Measurements from ENCODE around the gene FUOM. TPM values are rescaled to one million over a fixed set of nuclear protein-coding genes. Genes with fewer than 3 reads are reported as not detected.
A peak's percentile ranks its signal among the peaks of the same experiment; 100 is the strongest.

The FUOM gene
- total and polyA plus RNA-seq, 2 donors (not counting 3 experiments of a cell fraction or from before 2014, with no cell fraction given) = 17.4 to 33.9 TPM

DNA sequence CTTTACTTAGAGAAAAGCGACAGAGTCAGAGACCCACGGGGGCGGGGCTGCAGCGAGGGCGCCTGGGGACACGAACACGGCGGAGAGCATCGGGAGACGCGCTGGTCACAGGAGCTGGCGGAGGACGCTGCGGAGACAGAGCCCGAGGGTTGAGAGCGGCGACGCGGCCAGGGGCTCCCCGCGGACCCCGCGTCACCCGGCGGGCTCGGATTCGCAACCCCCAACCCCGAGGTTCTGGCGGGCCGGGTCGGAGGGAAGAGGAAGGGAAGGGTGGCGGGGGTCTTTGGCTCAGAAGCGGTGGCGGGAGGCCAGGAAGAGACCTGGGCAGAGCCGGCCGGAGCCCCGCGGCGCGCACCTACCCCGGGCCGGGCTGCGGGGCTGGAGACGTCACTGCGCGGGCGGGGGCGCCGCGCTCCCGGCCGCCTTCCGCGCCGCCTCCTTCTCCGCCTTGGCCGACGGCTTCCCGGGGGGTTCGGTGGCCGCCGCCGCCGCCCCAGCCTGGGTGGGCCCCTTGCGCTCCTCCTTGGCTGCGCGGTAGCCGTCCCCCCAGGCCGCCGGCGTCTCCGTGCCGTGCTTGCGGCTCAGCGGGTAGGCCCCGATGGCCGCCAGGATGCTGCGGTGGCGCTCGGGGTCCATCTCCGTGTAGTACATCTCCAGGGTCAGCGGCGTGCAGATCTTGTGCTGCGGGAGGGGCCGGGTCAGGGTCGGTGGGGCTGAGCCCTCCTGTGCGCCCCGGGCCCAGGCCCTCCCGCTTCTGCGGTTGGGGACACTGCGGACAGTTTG lies 32.2 kb downstream of the FUOM start:
- FAIRE-seq = no peak
- intact Hi-C loops (cut with micrococcal nuclease) = loop anchor here (5.0 kb wide), 2 partner anchors 112 to 383 kb away; partner anchors contain the start of gene CFAP46
- TF ChIP-seq POLR2AphosphoS5 (IDR thresholded peaks at IDR 0.05; ENCODE audit: insufficient read depth, low read depth, low read length) (no peak), JUN (IDR thresholded peaks at IDR 0.05; ENCODE audit: borderline replicate concordance, insufficient read depth, insufficient read length, low read depth) (no peak), POLR2A (IDR thresholded peaks at IDR 0.05; ENCODE audit: low read depth, low read length) (no peak), EZH2 (IDR thresholded peaks at IDR 0.05; ENCODE audit: borderline replicate concordance, low read depth, low read length, severe bottlenecking) (peak; percentile 99)
- TF ChIP-seq, protein P1, sequence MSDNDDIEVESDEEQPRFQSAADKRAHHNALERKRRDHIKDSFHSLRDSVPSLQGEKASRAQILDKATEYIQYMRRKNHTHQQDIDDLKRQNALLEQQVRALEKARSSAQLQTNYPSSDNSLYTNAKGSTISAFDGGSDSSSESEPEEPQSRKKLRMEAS (IDR thresholded peaks at IDR 0.05; ENCODE audit: insufficient read depth, insufficient read length) = no peak
- no TSS peak for BruUV-seq (replicated peaks)
- Histone ChIP-seq H2AFZ (ENCODE audit: low read depth, low read length) (no peak overlapping the region), H3K27me3 (ENCODE audit: control insufficient read depth in 2 of 2, insufficient read depth in 2 of 2, low read length in 2 of 2) (peaks cover 29 to 40% of the 10 kb centered on the region in 2 experiments), H3K79me2 (ENCODE audit: control insufficient read depth, insufficient read depth, low read length) (no peaks in the 10 kb centered on the region), H4K20me1 (replicated peaks; ENCODE audit: control insufficient read depth, extremely low read depth, insufficient read depth, low read length) (no peaks in the 10 kb centered on the region), H3K36me3 (ENCODE audit: control insufficient read depth in 2 of 2, extremely low read depth in 1 of 2, insufficient read depth in 2 of 2, low read length in 2 of 2) (no peaks in the 10 kb centered on the region), H3K9me1 (replicated peaks; ENCODE audit: control insufficient read depth, extremely low read depth, insufficient read depth, low read length) (no peaks in the 10 kb centered on the region), H3K4me2 (ENCODE audit: insufficient read depth, low read length) (no peak overlapping the region), H3K9me3 (replicated peaks; ENCODE audit: control insufficient read depth, insufficient read depth, low read length) (no peaks in the 10 kb centered on the region), H3K4me3 (replicated peaks in 1 of 3; ENCODE audit: insufficient read depth in 1 of 3, low read depth in 1 of 3, low read length in 3 of 3) (peak overlapping the region in 1 of 3 experiments; percentile 15), H3K9ac (replicated peaks; ENCODE audit: extremely low read depth, insufficient read depth, low read length) (no peak overlapping the region), H3K4me1 (ENCODE audit: control insufficient read depth, extremely low read depth, insufficient read depth, low read length) (peaks cover 2% of the 10 kb centered on the region), H3K27ac (ENCODE audit: insufficient read depth, low read depth, low read length) (no peak overlapping the region)
- CTCF ChIA-PET = interaction anchor here (1.7 kb wide), 1 partner anchor 11 kb away, joined by 13 read pairs; no protein-coding TSS in a partner anchor
- DNase-seq (ENCODE audit: low read depth, low spot score) = no peak
- dilution Hi-C loops (cut with MboI; ENCODE audit: extremely low pct_ligation_motif_present, low sequenced_read_pairs) = no loop called here
- POLR2A ChIA-PET = no interaction called here

GRCh38 chr10:133324857-133325260 lies 33.0 kb downstream of the FUOM start:
- H3K9me3 ChIP-seq (replicated peaks; ENCODE audit: control insufficient read depth, insufficient read depth, low read length) = no peaks in the 10 kb centered on the region
- no peak overlapping the region for H3K4me2 ChIP-seq (ENCODE audit: insufficient read depth, low read length)
- H3K79me2 ChIP-seq (ENCODE audit: control insufficient read depth, insufficient read depth, low read length) = no peaks in the 10 kb centered on the region
- no TSS peak for BruUV-seq (replicated peaks)
- H3K4me1 ChIP-seq (ENCODE audit: control insufficient read depth, extremely low read depth, insufficient read depth, low read length) = peaks cover under 1% of the 10 kb centered on the region
- no peak overlapping the region for H3K9ac ChIP-seq (replicated peaks; ENCODE audit: extremely low read depth, insufficient read depth, low read length)
- ChIA-PET CTCF (interaction anchor here (1.7 kb wide), 1 partner anchor 10 kb away, joined by 13 read pairs; no protein-coding TSS in a partner anchor), POLR2A (no interaction called here)
- FAIRE-seq = no peak
- peaks cover 29 to 40% of the 10 kb centered on the region in 2 experiments for H3K27me3 ChIP-seq (ENCODE audit: control insufficient read depth in 2 of 2, insufficient read depth in 2 of 2, low read length in 2 of 2)
- DNase-seq (ENCODE audit: low read depth, low spot score) = no peak
- no peak overlapping the region for H2AFZ ChIP-seq (ENCODE audit: low read depth, low read length)
- no peaks in the 10 kb centered on the region for H4K20me1 ChIP-seq (replicated peaks; ENCODE audit: control insufficient read depth, extremely low read depth, insufficient read depth, low read length)
- dilution Hi-C loops (cut with MboI; ENCODE audit: extremely low pct_ligation_motif_present, low sequenced_read_pairs) (no loop called here), intact Hi-C loops (cut with micrococcal nuclease) (loop anchor here (1.0 to 5.0 kb wide), 3 partner anchors 16 to 383 kb away; partner anchors contain the start of gene CFAP46)
- H3K9me1 ChIP-seq (replicated peaks; ENCODE audit: control insufficient read depth, extremely low read depth, insufficient read depth, low read length) = no peaks in the 10 kb centered on the region
- no peaks in the 10 kb centered on the region for H3K36me3 ChIP-seq (ENCODE audit: control insufficient read depth in 2 of 2, extremely low read depth in 1 of 2, insufficient read depth in 2 of 2, low read length in 2 of 2)
- H3K27ac ChIP-seq (ENCODE audit: insufficient read depth, low read depth, low read length) = no peak overlapping the region
- H3K4me3 ChIP-seq (replicated peaks in 1 of 3; ENCODE audit: insufficient read depth in 1 of 3, low read depth in 1 of 3, low read length in 3 of 3) = no peak overlapping the region
- TF ChIP-seq EZH2 (IDR thresholded peaks at IDR 0.05; ENCODE audit: borderline replicate concordance, low read depth, low read length, severe bottlenecking) (no peak), MYC (IDR thresholded peaks at IDR 0.05; ENCODE audit: low read depth, low read length) (no peak), POLR2AphosphoS5 (IDR thresholded peaks at IDR 0.05; ENCODE audit: insufficient read depth, low read depth, low read length) (no peak), JUN (IDR thresholded peaks at IDR 0.05; ENCODE audit: borderline replicate concordance, insufficient read depth, insufficient read length, low read depth) (no peak), FOS (IDR thresholded peaks at IDR 0.05; ENCODE audit: borderline replicate concordance, insufficient read depth, low read length) (no peak)
- TF ChIP-seq, protein P1 (IDR thresholded peaks at IDR 0.05; ENCODE audit: insufficient read depth, insufficient read length) = no peak
- TF ChIP-seq, protein P2, sequence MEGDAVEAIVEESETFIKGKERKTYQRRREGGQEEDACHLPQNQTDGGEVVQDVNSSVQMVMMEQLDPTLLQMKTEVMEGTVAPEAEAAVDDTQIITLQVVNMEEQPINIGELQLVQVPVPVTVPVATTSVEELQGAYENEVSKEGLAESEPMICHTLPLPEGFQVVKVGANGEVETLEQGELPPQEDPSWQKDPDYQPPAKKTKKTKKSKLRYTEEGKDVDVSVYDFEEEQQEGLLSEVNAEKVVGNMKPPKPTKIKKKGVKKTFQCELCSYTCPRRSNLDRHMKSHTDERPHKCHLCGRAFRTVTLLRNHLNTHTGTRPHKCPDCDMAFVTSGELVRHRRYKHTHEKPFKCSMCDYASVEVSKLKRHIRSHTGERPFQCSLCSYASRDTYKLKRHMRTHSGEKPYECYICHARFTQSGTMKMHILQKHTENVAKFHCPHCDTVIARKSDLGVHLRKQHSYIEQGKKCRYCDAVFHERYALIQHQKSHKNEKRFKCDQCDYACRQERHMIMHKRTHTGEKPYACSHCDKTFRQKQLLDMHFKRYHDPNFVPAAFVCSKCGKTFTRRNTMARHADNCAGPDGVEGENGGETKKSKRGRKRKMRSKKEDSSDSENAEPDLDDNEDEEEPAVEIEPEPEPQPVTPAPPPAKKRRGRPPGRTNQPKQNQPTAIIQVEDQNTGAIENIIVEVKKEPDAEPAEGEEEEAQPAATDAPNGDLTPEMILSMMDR (IDR thresholded peaks at IDR 0.05; ENCODE audit: extremely low read depth in 1 of 2, insufficient read depth in 1 of 2, low read depth in 1 of 2, low read length in 2 of 2) = no peak

Data from endothelial cell of umbilical vein (primary cell).